Nephron (organoid): ENCODE results near the gene FBXL15.
A peak's percentile ranks its signal among the peaks of the same experiment; 100 is the strongest.

ENCODE experiments used
- H3K27ac Mint-ChIP-seq, 3 experiments: 2 replicates each; pipeline ENCODE4 v1.8.0; 2020; ENCODE audit warnings: mixed read lengths in 3 of 3, mild to moderate bottlenecking in 2 of 3, moderate library complexity in 1 of 3
- H3K27me3 Mint-ChIP-seq: 2 replicates; pipeline ENCODE4 v1.8.0; 2021; ENCODE audit warnings: low read depth, mild to moderate bottlenecking, moderate library complexity, mixed read lengths
- H3K36me3 Mint-ChIP-seq: 2 replicates; pipeline ENCODE4 v1.8.0; 2020; ENCODE audit warnings: low read depth, mixed read lengths
- H3K4me1 Mint-ChIP-seq: 2 replicates; pipeline ENCODE4 v1.8.0; 2020; ENCODE audit warnings: mixed read lengths
- H3K4me3 Mint-ChIP-seq, 3 experiments: 2 replicates each; pipeline ENCODE4 v1.8.0; 2020; ENCODE audit warnings: mild to moderate bottlenecking in 3 of 3, mixed read lengths in 3 of 3, moderate library complexity in 2 of 3
- H3K9me3 Mint-ChIP-seq: 2 replicates; pipeline ENCODE4 v1.8.0; 2020; ENCODE audit warnings: mixed read lengths
- CTCF ChIP-seq, 3 experiments: fragments of 200-600 bp; sonication (generic); IDR thresholded peaks; one replicate each; pipeline ENCODE4 v1.5.0; 2021; ENCODE audit warnings: antibody characterized with exemption in 3 of 3; ENCODE audit not compliant: unreplicated experiment in 3 of 3

Gene FBXL15

GRCh38 chr10:102416283-102416682 is 4.4 kb upstream of the FBXL15 start:
- peaks cover 16% of the 10 kb centered on the region for H3K4me1 Mint-ChIP-seq
- H3K27me3 Mint-ChIP-seq = peaks cover 46% of the 10 kb centered on the region
- H3K9me3 Mint-ChIP-seq = no peaks in the 10 kb centered on the region
- H3K4me3 Mint-ChIP-seq = peak overlapping the region; percentile 6 to 21 (median 19)
- no peaks in the 10 kb centered on the region for H3K36me3 Mint-ChIP-seq
- TF ChIP-seq CTCF (IDR thresholded peaks at IDR 0.05; ENCODE audit: unreplicated experiment in 3 of 3) = no peak
- H3K27ac Mint-ChIP-seq = no peak overlapping the region

GRCh38 chr10:102416695-102417094 is 3.9 kb upstream of the FBXL15 start:
- Mint-ChIP-seq H3K4me1 (peaks cover 13% of the 10 kb centered on the region), H3K9me3 (no peaks in the 10 kb centered on the region), H3K36me3 (no peaks in the 10 kb centered on the region), H3K27me3 (peaks cover 43% of the 10 kb centered on the region), H3K4me3 (no peak overlapping the region), H3K27ac (no peak overlapping the region)
- no peak for TF ChIP-seq CTCF (IDR thresholded peaks at IDR 0.05; ENCODE audit: unreplicated experiment in 3 of 3)

GRCh38 chr10:102418622-102419268 is 1.9 kb upstream of the FBXL15 start, which contains the start of gene PSD:
PSD (minus strand) TSS chr10:102418785; CDS start chr10:102417038, 1,747 bp downstream.
- Mint-ChIP-seq H3K27me3 (peaks cover 41% of the 10 kb centered on the region), H3K36me3 (peaks cover 3% of the 10 kb centered on the region), H3K4me1 (peaks cover 13% of the 10 kb centered on the region), H3K27ac (peak within 1 kb of the TSS in 1 of 3 experiments; percentile 51), H3K9me3 (no peaks in the 10 kb centered on the region), H3K4me3 (peak within 1 kb of the TSS; percentile 92 to 95 (median 95))
- TF ChIP-seq CTCF (IDR thresholded peaks at IDR 0.05; ENCODE audit: unreplicated experiment in 3 of 3) = no peak

- Mint-ChIP-seq H3K27ac (peak overlapping the region in 1 of 3 experiments; percentile 51), H3K9me3 (no peaks in the 10 kb centered on the region), H3K36me3 (peaks cover 3% of the 10 kb centered on the region), H3K4me1 (peaks cover 13% of the 10 kb centered on the region), H3K27me3 (peaks cover 36% of the 10 kb centered on the region), H3K4me3 (peak overlapping the region; percentile 92 to 95 (median 95))
- no peak for TF ChIP-seq CTCF (IDR thresholded peaks at IDR 0.05; ENCODE audit: unreplicated experiment in 3 of 3)
Observed at GRCh38 chr10:102419269-102420180, 1.1 kb upstream of the FBXL15 start.

- Mint-ChIP-seq H3K36me3 (peaks cover 3% of the 10 kb centered on the region), H3K9me3 (no peaks in the 10 kb centered on the region), H3K4me1 (peaks cover 13% of the 10 kb centered on the region), H3K27me3 (peaks cover 33% of the 10 kb centered on the region), H3K4me3 (peak overlapping the region; percentile 92 to 95 (median 95)), H3K27ac (peak overlapping the region; percentile 90 to 98 (median 97))
- no peak for TF ChIP-seq CTCF (IDR thresholded peaks at IDR 0.05; ENCODE audit: unreplicated experiment in 3 of 3)
Observed at GRCh38 chr10:102420181-102420713, 389 bp upstream of the FBXL15 start.
